HEK293T (cell line): ENCODE measurements around the gene YJU2.

Experiments
- BHLHE40 ChIP-seq: fragments of 450-650 bp; IDR thresholded peaks from 2 replicates; pipeline ENCODE4 v1.6.1; 2016; ENCODE audit warnings: mild to moderate bottlenecking, moderate library complexity, borderline replicate concordance
- CTBP1 ChIP-seq: fragments of 450-650 bp; IDR thresholded peaks from 2 replicates; pipeline ENCODE4 v1.6.1; 2016; ENCODE audit warnings: borderline replicate concordance
- ELF4 ChIP-seq: fragments of 450-650 bp; IDR thresholded peaks from 2 replicates; pipeline ENCODE4 v1.6.1; 2017; ENCODE audit warnings: antibody characterized with exemption
- FOXK2 ChIP-seq: fragments of 450-650 bp; IDR thresholded peaks from 2 replicates; pipeline ENCODE4 v1.6.1; 2016; ENCODE audit warnings: mild to moderate bottlenecking
- FOXM1 ChIP-seq: fragments of 450-650 bp; IDR thresholded peaks from 2 replicates; pipeline ENCODE4 v1.6.1; 2017; ENCODE audit warnings: mild to moderate bottlenecking, borderline replicate concordance
- HDGF ChIP-seq: fragments of 450-650 bp; IDR thresholded peaks from 2 replicates; pipeline ENCODE4 v1.6.1; 2017; ENCODE audit warnings: antibody characterized with exemption, borderline replicate concordance
- NFRKB ChIP-seq: fragments of 450-650 bp; IDR thresholded peaks from 2 replicates; pipeline ENCODE4 v1.6.1; 2016; ENCODE audit warnings: mild to moderate bottlenecking, moderate library complexity
- PKNOX1 ChIP-seq: fragments of 450-650 bp; IDR thresholded peaks from 2 replicates; pipeline ENCODE4 v1.6.1; 2016
- SP1 ChIP-seq: fragments of 450-650 bp; IDR thresholded peaks from 2 replicates; pipeline ENCODE4 v1.6.1; 2017

DNA sequence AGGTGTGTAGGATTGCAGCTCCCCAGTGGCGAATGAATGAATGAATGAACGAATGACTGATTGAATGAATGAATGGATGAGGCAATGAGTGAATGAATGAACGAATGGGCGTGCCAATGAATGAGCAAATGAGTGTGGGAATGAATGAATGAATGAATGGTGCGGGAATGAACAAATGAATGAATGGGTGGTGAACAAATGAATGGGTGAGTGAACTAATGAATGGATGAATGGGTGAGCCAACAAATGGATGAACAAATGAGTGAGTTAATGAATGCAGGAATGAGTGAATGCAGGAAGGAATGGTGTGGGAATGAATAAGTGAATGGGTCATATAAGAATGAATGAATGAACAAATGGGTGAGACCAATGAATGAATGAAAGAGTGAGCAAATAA lies 49.7 kb upstream of the YJU2 start:
- no peak for TF ChIP-seq FOXM1
- no peak for TF ChIP-seq BHLHE40
- no peak for TF ChIP-seq FOXK2
- TF ChIP-seq SP1, result no peak
- no peak for TF ChIP-seq CTBP1
- TF ChIP-seq HDGF, result no peak
- TF ChIP-seq PKNOX1, result no peak
- no peak for TF ChIP-seq ELF4
- TF ChIP-seq NFRKB, result no peak
